ENCODE measurements around the gene FANCF. TPM values are rescaled to one million over a fixed set of nuclear protein-coding genes. Genes with fewer than 3 reads are reported as not detected.

Gene FANCF
- total and polyA plus RNA-seq, 2 experiments from 2014 or later, result 9.9 to 16.4 TPM

- no peaks in the 10 kb centered on the region for H3K27me3 ChIP-seq
- no peaks in the 10 kb centered on the region for H3K4me1 ChIP-seq (ENCODE audit: insufficient read depth)
- H3K9me2 ChIP-seq (replicated peaks; ENCODE audit: insufficient read depth), result no peaks in the 10 kb centered on the region
- no peaks in the 10 kb centered on the region for H3K9me3 ChIP-seq (ENCODE audit: low read depth)
- H3K4me2 ChIP-seq, result no peak overlapping the region
- H2AFZ ChIP-seq, result no peak overlapping the region
- no peak for DNase-seq (ENCODE audit: low spot score)
- no peaks in the 10 kb centered on the region for H4K20me1 ChIP-seq (ENCODE audit: insufficient read depth, poor library complexity, severe bottlenecking)
- H3K27ac ChIP-seq, result no peak overlapping the region
- 94% methylated on average over 5 of the region's 5 CpGs for WGBS (ENCODE audit: low lambda C conversion rate, missing lambda C conversion rate)
- no peak overlapping the region for H3K4me3 ChIP-seq
- TF ChIP-seq EZH2 (IDR thresholded peaks at IDR 0.05; ENCODE audit: borderline replicate concordance) (no peak), CTCF (IDR thresholded peaks at IDR 0.05; ENCODE audit: poor library complexity) (no peak)
- peaks cover 15% of the 10 kb centered on the region for H3K79me2 ChIP-seq
- H3K36me3 ChIP-seq (replicated peaks; ENCODE audit: insufficient read depth, low read depth), result no peaks in the 10 kb centered on the region
These were observed 7.8 kb downstream of the FANCF start for GRCh38 chr11:22617868-22618267.

GRCh38 chr11:22603933-22604332 is 21.7 kb downstream of the FANCF start:
- H3K4me1 ChIP-seq (ENCODE audit: insufficient read depth), result no peaks in the 10 kb centered on the region
- no peaks in the 10 kb centered on the region for H3K9me2 ChIP-seq (replicated peaks; ENCODE audit: insufficient read depth)
- TF ChIP-seq EZH2phosphoT487 (IDR thresholded peaks at IDR 0.05; ENCODE audit: low read depth, severe bottlenecking, unreplicated experiment) (no peak), CTCF (IDR thresholded peaks at IDR 0.05; ENCODE audit: poor library complexity) (no peak), EZH2 (IDR thresholded peaks at IDR 0.05; ENCODE audit: borderline replicate concordance) (no peak)
- H2AFZ ChIP-seq, result no peak overlapping the region
- no peak overlapping the region for H3K4me2 ChIP-seq
- no peaks in the 10 kb centered on the region for H3K36me3 ChIP-seq (replicated peaks; ENCODE audit: insufficient read depth, low read depth)
- WGBS (ENCODE audit: low lambda C conversion rate, missing lambda C conversion rate), result 66% methylated on average over 1 of the region's 1 CpG
- H3K9me3 ChIP-seq (ENCODE audit: low read depth), result no peaks in the 10 kb centered on the region
- H4K20me1 ChIP-seq (ENCODE audit: insufficient read depth, poor library complexity, severe bottlenecking), result no peaks in the 10 kb centered on the region
- DNase-seq (ENCODE audit: low spot score), result no peak
- H3K27ac ChIP-seq, result no peak overlapping the region
- no peak overlapping the region for H3K4me3 ChIP-seq
- H3K27me3 ChIP-seq, result no peaks in the 10 kb centered on the region
- no peaks in the 10 kb centered on the region for H3K79me2 ChIP-seq

GRCh38 chr11:22602504-22602903 is 23.1 kb downstream of the FANCF start:
- no peaks in the 10 kb centered on the region for H3K36me3 ChIP-seq (replicated peaks; ENCODE audit: insufficient read depth, low read depth)
- no peaks in the 10 kb centered on the region for H3K9me2 ChIP-seq (replicated peaks; ENCODE audit: insufficient read depth)
- TF ChIP-seq EZH2 (IDR thresholded peaks at IDR 0.05; ENCODE audit: borderline replicate concordance), result no peak
- no peak for TF ChIP-seq EZH2phosphoT487 (IDR thresholded peaks at IDR 0.05; ENCODE audit: low read depth, severe bottlenecking, unreplicated experiment)
- no peak for TF ChIP-seq CTCF (IDR thresholded peaks at IDR 0.05; ENCODE audit: poor library complexity)
- H3K27ac ChIP-seq, result no peak overlapping the region
- no peak for DNase-seq (ENCODE audit: low spot score)
- no peak overlapping the region for H2AFZ ChIP-seq
- H3K4me2 ChIP-seq, result no peak overlapping the region
- H3K4me3 ChIP-seq, result no peak overlapping the region
- H3K9me3 ChIP-seq (ENCODE audit: low read depth), result no peaks in the 10 kb centered on the region
- no peaks in the 10 kb centered on the region for H3K27me3 ChIP-seq
- H4K20me1 ChIP-seq (ENCODE audit: insufficient read depth, poor library complexity, severe bottlenecking), result no peaks in the 10 kb centered on the region
- H3K79me2 ChIP-seq, result no peaks in the 10 kb centered on the region
- no peaks in the 10 kb centered on the region for H3K4me1 ChIP-seq (ENCODE audit: insufficient read depth)

- WGBS (ENCODE audit: low lambda C conversion rate, missing lambda C conversion rate), result 91% methylated on average over 5 of the region's 5 CpGs
- Histone ChIP-seq H4K20me1 (ENCODE audit: insufficient read depth, poor library complexity, severe bottlenecking) (no peaks in the 10 kb centered on the region), H3K27me3 (no peaks in the 10 kb centered on the region), H2AFZ (no peak overlapping the region), H3K9me3 (ENCODE audit: low read depth) (no peaks in the 10 kb centered on the region), H3K9me2 (replicated peaks; ENCODE audit: insufficient read depth) (no peaks in the 10 kb centered on the region), H3K27ac (no peak overlapping the region), H3K4me2 (no peak overlapping the region), H3K36me3 (replicated peaks; ENCODE audit: insufficient read depth, low read depth) (no peaks in the 10 kb centered on the region), H3K79me2 (no peaks in the 10 kb centered on the region), H3K4me3 (no peak overlapping the region), H3K4me1 (ENCODE audit: insufficient read depth) (no peaks in the 10 kb centered on the region)
- TF ChIP-seq EZH2phosphoT487 (IDR thresholded peaks at IDR 0.05; ENCODE audit: low read depth, severe bottlenecking, unreplicated experiment), result no peak
- no peak for TF ChIP-seq EZH2 (IDR thresholded peaks at IDR 0.05; ENCODE audit: borderline replicate concordance)
- TF ChIP-seq CTCF (IDR thresholded peaks at IDR 0.05; ENCODE audit: poor library complexity), result no peak
- no peak for DNase-seq (ENCODE audit: low spot score)
These were observed 26.2 kb downstream of the FANCF start for GRCh38 chr11:22599458-22599857.

Data from hepatocyte (in vitro differentiated cells).